GM18505 (cell line): Measurements from ENCODE around the gene DAZAP1.

ENCODE experiments used
- ATAC-seq: cut with Tn5 transposase; IDR thresholded peaks from one replicate; pipeline ENCODE4 v1.9.1; 2021; ENCODE audit not compliant: unreplicated experiment
- POLR2A ChIP-seq: IDR thresholded peaks from 4 replicates; pipeline ENCODE4 v1.6.1; 2011; ENCODE audit warnings: borderline replicate concordance; ENCODE audit not compliant: insufficient read depth, insufficient read length; ENCODE audit errors: extremely low read depth

DAZAP1 gene

GRCh38 chr19:1450735-1451731 lies 43.6 kb downstream of the DAZAP1 start:
- TF ChIP-seq POLR2A: no peak
- ATAC-seq: no peak

- TF ChIP-seq POLR2A: no peak
- no peak for ATAC-seq
Observed at GRCh38 chr19:1451916-1452801, 44.8 kb downstream of the DAZAP1 start.

GRCh38 chr19:1452802-1453524 lies 45.6 kb downstream of the DAZAP1 start:
- no peak for TF ChIP-seq POLR2A
- no peak for ATAC-seq

- no peak for ATAC-seq
- no peak for TF ChIP-seq POLR2A
Observed at GRCh38 chr19:1453525-1454364, 46.4 kb downstream of the DAZAP1 start.

GRCh38 chr19:1455002-1455335 lies 47.6 kb downstream of the DAZAP1 start:
- no peak for TF ChIP-seq POLR2A
- ATAC-seq: no peak

- TF ChIP-seq POLR2A: no peak
- ATAC-seq: no peak
Observed at GRCh38 chr19:1455336-1456120, 48.1 kb downstream of the DAZAP1 start.

- no peak for ATAC-seq
- TF ChIP-seq POLR2A: no peak
Observed at GRCh38 chr19:1456121-1456900, 48.9 kb downstream of the DAZAP1 start.

GRCh38 chr19:1457031-1457739 lies 49.8 kb downstream of the DAZAP1 start:
- no peak for TF ChIP-seq POLR2A
- no peak for ATAC-seq

GRCh38 chr19:1457892-1458291 lies 50.5 kb downstream of the DAZAP1 start:
- no peak for ATAC-seq
- TF ChIP-seq POLR2A: no peak

GRCh38 chr19:1459479-1459878 lies 52.1 kb downstream of the DAZAP1 start:
- no peak for ATAC-seq
- TF ChIP-seq POLR2A: no peak

- TF ChIP-seq POLR2A: no peak
- ATAC-seq: no peak
Observed at GRCh38 chr19:1460033-1460995, 52.9 kb downstream of the DAZAP1 start.
